ENCODE data around the gene VEPH1. TPM values are rescaled to one million over a fixed set of nuclear protein-coding genes. Genes with fewer than 3 reads are reported as not detected.

Gene VEPH1
- total RNA-seq, 1 experiment from 2014 or later = 35.1 TPM

DNA sequence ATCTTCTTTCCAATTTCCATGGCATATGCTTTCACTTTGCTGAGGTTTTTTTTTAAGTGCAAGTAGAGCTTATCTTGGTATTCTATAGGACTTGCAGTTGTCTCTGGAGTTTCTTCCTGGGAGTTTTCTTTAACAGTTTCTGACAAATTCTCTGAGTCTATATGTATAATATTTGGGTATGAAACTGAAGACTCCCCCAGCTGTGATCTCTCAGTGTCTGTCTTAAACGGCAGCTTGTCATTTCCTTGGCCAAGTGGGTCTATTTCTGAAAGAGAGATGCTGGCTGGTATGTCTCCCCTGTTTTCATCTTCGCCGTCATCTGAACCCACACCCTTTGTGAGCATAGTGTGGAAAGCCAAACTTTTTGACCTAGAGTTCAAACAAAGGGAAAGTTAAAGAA, 139.8 kb downstream of the VEPH1 start:
- H3K27ac Mint-ChIP-seq (ENCODE audit: unreplicated experiment) = no peak overlapping the region
- H3K36me3 Mint-ChIP-seq (ENCODE audit: insufficient read depth, unreplicated experiment) = no peaks in the 10 kb centered on the region
- no peak for TF ChIP-seq CTCF (IDR thresholded peaks at IDR 0.05; ENCODE audit: unreplicated experiment)
- H3K9me3 Mint-ChIP-seq (ENCODE audit: low read depth, unreplicated experiment) = no peaks in the 10 kb centered on the region
- no peak overlapping the region for H3K4me3 Mint-ChIP-seq (ENCODE audit: low read depth, unreplicated experiment)
- intact Hi-C loops (cut with micrococcal nuclease; ENCODE audit: unreplicated experiment) = loop anchor here (5.0 kb wide), 1 partner anchor 74 kb away; the partner anchor contains the start of gene PTX3
- H3K4me1 Mint-ChIP-seq (ENCODE audit: low read depth, unreplicated experiment) = peaks cover 33% of the 10 kb centered on the region
- no peak for DNase-seq
- no TSS peak for BruUV-seq (replicated peaks)
- no peaks in the 10 kb centered on the region for H3K27me3 Mint-ChIP-seq (ENCODE audit: unreplicated experiment)
- CTCF ChIA-PET = interaction anchor here (0.7 kb wide), 2 partner anchors 17 to 1306 kb away, joined by 3 to 7 read pairs; no protein-coding TSS in a partner anchor

GRCh38 chr3:157362348-157362747, 140.9 kb downstream of the VEPH1 start:
- BruUV-seq (replicated peaks) = no TSS peak
- CTCF ChIA-PET = no interaction called here
- no peak for TF ChIP-seq CTCF (IDR thresholded peaks at IDR 0.05; ENCODE audit: unreplicated experiment)
- no peak overlapping the region for H3K4me3 Mint-ChIP-seq (ENCODE audit: low read depth, unreplicated experiment)
- intact Hi-C loops (cut with micrococcal nuclease; ENCODE audit: unreplicated experiment) = loop anchor here (5.0 kb wide), 1 partner anchor 75 kb away; the partner anchor contains the start of gene PTX3
- H3K4me1 Mint-ChIP-seq (ENCODE audit: low read depth, unreplicated experiment) = peaks cover 33% of the 10 kb centered on the region
- H3K27me3 Mint-ChIP-seq (ENCODE audit: unreplicated experiment) = no peaks in the 10 kb centered on the region
- H3K27ac Mint-ChIP-seq (ENCODE audit: unreplicated experiment) = no peak overlapping the region
- no peaks in the 10 kb centered on the region for H3K36me3 Mint-ChIP-seq (ENCODE audit: insufficient read depth, unreplicated experiment)
- no peak for DNase-seq
- H3K9me3 Mint-ChIP-seq (ENCODE audit: low read depth, unreplicated experiment) = no peaks in the 10 kb centered on the region

DNA sequence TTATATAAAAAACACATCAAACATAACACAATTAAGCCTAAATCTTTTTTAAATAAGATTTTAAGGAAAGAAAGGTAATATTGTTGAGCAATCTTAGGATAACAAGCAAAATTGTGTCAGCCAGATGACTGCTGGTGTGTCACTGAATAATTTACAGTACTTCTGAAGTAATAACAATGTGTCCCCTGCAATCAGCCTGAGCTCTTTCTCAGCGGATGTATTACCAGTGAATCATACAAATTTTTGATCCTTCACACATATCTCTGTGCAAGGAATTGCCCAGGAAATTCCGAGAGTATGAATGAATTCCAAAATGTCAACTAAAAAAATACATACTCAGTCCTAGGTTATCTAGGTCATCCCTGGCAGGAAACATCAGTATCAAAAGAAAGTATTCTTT, 143.2 kb downstream of the VEPH1 start:
- no peak overlapping the region for H3K4me3 Mint-ChIP-seq (ENCODE audit: low read depth, unreplicated experiment)
- no TSS peak for BruUV-seq (replicated peaks)
- peak overlapping the region; percentile 13 for H3K27ac Mint-ChIP-seq (ENCODE audit: unreplicated experiment)
- CTCF ChIA-PET = interaction anchor here (0.5 to 1.9 kb wide), 4 partner anchors 77 to 158 kb away, joined by 3 to 7 read pairs (median 5); partner anchors contain the start of gene PTX3
- H3K27me3 Mint-ChIP-seq (ENCODE audit: unreplicated experiment) = no peaks in the 10 kb centered on the region
- no peaks in the 10 kb centered on the region for H3K36me3 Mint-ChIP-seq (ENCODE audit: insufficient read depth, unreplicated experiment)
- no peaks in the 10 kb centered on the region for H3K9me3 Mint-ChIP-seq (ENCODE audit: low read depth, unreplicated experiment)
- DNase-seq = peak; percentile 49
- intact Hi-C loops (cut with micrococcal nuclease; ENCODE audit: unreplicated experiment) = loop anchor here (1.0 to 5.0 kb wide), 2 partner anchors 8 to 77 kb away; partner anchors contain the start of gene PTX3
- TF ChIP-seq CTCF (IDR thresholded peaks at IDR 0.05; ENCODE audit: unreplicated experiment) = no peak
- H3K4me1 Mint-ChIP-seq (ENCODE audit: low read depth, unreplicated experiment) = peaks cover 21% of the 10 kb centered on the region

DNA sequence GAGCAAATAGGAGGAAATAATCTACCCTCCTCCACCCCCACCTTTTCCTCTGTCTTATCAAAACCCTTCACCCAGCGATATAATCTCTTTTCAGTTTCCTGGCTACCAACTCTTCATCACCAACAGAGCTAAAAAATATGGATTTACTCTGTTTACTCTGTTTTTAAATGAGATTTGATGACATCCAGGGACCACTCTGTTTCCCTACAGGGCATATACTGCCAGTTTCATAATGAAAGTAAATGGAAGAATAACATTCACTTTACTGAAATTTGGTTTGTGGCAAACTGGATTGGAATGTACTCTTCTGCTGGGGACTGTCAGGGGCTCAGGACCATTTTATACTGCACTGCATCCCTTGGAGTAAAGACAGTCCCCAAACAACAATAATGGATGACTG, 146.7 kb downstream of the VEPH1 start:
- no peaks in the 10 kb centered on the region for H3K27me3 Mint-ChIP-seq (ENCODE audit: unreplicated experiment)
- peaks cover 20% of the 10 kb centered on the region for H3K4me1 Mint-ChIP-seq (ENCODE audit: low read depth, unreplicated experiment)
- no TSS peak for BruUV-seq (replicated peaks)
- CTCF ChIA-PET = no interaction called here
- H3K27ac Mint-ChIP-seq (ENCODE audit: unreplicated experiment) = no peak overlapping the region
- no peak for DNase-seq
- no peaks in the 10 kb centered on the region for H3K9me3 Mint-ChIP-seq (ENCODE audit: low read depth, unreplicated experiment)
- H3K36me3 Mint-ChIP-seq (ENCODE audit: insufficient read depth, unreplicated experiment) = no peaks in the 10 kb centered on the region
- intact Hi-C loops (cut with micrococcal nuclease; ENCODE audit: unreplicated experiment) = loop anchor here (10.0 kb wide), 1 partner anchor 112 kb away; no protein-coding TSS in a partner anchor
- TF ChIP-seq CTCF (IDR thresholded peaks at IDR 0.05; ENCODE audit: unreplicated experiment) = no peak
- H3K4me3 Mint-ChIP-seq (ENCODE audit: low read depth, unreplicated experiment) = no peak overlapping the region
